Measurements from ENCODE around the gene ACOXL.
A peak's percentile ranks its signal among the peaks of the same experiment; 100 is the strongest.

Gene ACOXL

DNA sequence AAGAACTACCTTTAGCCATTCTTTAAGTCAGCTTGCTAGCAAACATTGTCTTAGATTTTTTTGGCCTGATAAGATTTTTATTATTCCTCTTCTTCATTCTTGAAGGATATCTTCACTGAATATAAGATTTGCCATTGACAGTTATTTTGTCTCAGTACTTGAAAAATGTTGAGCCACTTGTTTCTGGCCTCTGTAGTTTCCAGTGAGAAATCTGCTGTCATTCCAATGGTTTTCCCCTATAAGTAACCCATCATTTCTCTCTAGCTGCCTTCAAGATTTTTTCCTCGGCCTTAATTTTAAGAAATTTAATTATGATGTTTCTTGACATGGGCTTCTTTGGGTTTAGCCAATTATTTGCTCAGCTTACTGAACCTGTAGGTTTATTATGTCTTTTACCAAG, 32.6 kb downstream of the ACOXL start:
- DNase-seq = no peak

DNA sequence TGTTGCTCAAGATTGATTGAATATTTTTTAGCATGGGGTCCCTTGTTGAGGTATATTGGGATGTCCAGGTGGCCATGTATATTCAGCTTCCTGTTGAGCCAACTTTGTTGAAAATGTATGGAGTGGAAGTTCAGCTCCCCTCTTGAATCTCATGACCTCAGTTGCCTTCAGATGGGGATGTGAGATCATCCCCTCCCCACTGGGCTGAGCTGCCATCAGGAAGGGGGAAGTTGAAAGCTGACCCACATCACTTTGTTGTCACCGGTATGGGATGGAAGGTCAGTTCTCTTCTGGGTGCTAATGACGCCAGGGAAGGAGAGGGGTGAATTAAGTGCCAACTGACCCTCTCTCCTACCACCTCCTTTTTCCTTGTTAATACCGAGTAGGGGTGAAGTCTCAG, 33.9 kb downstream of the ACOXL start:
- DNase-seq = no peak

DNA sequence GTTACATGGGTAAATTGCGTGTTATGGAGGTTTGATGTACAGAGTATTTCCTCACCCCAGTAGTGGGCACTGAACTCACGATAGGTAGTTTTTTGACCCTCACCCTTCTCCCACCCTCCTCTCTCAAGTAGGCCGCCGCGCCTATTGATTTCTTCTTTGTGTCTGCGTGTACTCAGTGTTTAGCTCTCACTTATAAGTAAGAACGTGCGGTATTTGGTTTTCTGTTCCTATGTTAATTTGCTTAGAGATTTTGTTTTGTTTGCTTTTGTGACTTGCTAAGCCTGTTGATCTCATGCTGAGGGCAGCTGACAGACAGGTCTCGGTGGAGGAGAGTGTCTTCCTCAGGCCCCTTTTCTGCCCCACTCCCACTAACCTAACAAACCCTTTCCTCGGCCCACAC, 36.2 kb downstream of the ACOXL start:
- peak; percentile 53 for DNase-seq

DNA sequence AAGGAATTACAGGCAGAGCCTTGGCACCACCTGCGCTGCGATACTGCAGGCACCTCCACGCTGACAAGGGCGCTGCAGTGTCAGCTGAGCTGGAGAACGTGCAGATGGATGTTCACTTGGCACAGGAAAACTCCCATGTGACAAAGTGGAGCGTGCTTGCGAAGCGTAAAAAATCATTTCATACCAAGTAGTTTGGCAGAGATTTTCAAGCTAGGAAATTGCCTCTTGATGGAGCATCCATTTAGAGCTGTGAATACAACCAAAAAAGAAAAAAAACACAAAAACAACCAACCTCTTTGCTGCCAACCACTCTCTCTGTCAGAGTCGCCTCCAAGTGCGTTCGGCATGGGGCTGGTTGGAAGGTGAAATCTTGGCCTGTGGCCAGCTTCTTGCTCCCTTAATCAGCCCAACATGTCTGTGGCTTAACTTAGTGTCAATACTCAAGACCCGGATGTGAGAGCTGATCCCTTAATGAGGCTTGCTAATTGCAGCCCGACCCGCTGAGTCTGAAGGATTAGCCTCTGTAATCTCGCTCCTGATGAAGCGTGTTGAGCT, 38.1 kb downstream of the ACOXL start:
- peak; percentile 82 for DNase-seq

DNA sequence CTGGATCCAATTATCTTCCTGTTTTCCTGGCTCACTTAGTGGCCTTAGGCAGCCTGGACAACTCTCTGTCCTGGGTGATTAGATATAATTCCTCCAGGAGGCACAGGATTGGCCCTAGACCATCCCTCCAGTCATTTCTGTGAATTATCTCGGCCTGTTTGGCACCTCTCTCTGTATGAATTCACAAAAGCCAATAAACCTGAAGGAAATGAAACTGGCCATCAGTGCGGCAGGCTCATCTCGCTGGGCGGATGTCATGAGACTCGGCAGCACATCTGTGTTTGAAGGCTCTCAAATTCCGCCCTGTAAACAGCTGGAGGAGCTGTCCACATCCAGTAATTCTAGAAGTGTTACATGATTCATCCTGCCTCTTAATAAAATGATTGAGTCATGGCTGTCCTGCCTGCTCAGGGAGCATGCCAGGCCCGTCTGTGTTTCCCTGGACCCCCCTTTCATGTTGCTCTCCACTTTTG, 38.6 kb downstream of the ACOXL start:
- DNase-seq = peak; percentile 78

DNA sequence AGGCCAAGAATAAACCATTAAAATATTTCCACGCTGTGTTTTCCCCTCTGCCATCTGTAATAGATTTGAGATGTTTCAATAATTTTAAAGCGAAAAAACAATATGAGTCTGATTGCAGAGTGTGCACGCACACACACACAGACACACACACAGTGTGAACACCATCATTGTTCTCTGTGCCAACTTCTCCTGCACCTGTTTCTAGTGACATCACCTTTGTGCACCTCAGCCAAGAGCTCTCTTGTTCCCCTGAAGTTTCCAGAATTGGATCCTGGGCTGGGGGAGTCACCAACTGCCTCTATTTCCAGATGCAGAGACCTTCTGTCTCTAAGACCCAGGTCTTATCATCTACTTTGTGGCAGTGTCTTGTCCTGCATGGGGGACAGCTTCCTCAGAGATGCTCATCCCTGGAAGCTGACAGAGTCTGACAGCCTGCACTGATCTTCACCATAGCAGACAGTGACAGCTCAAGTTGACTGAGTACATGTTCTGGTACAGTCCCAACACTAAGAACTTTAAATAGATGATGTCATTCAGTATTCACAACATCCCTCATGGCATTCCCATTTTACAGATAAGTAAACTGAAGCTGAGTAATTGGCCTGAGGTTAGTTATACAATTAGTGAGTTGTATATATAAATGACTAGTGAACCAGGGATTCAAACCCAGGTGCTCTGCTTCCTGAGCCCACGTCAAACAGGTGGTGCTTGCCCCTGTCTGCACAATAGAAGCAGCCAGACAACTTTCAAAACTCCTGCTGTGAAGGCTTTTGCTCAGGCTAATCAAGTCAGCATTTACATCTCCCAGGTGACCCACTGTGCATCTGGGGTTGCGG, 39.4 kb downstream of the ACOXL start:
- peak; percentile 13 for DNase-seq

DNA sequence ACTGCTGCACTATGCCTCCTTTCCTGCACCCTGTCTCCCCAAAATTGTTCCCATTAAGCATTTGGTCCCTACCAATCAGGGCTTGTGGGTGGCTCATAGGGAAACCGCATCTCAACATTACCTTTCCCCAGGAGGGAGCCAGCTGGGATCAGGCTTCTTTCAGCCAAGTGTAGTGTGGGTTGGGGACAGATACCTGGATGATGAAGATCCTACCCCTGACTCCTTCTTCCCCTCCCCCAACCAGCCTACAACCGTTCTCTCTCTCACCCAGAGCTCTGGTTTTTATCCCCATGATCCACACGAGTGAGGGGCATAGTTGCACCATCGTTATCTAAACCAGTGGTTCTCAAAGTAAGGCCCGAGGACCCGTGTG, 40.0 kb downstream of the ACOXL start:
- DNase-seq = no peak

DNA sequence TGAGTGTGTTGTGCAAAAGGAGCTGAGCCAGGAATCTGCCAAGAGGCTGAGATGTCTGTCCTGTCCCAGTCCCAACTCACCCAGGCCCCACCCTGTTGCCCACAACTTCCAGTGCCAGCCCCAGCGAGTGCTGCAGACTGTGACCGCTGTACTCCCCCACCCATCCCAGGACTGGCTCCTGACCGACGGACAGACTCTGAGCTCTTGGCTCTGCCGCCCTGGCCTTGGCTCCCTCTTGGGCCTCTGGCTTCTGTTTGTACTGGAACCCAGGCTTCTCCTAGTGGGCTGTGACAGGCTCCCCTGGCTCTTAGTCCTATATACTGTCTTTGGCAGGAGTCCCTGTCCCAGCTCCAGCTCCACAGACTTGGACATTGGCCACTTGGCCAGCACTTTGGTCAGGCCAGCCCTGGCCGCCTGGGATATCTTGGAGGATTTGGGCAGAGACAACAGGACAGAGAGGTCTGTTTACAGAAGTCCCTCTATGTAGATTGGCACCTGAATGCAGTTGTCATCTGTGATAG, 41.1 kb downstream of the ACOXL start:
- DNase-seq = no peak

DNA sequence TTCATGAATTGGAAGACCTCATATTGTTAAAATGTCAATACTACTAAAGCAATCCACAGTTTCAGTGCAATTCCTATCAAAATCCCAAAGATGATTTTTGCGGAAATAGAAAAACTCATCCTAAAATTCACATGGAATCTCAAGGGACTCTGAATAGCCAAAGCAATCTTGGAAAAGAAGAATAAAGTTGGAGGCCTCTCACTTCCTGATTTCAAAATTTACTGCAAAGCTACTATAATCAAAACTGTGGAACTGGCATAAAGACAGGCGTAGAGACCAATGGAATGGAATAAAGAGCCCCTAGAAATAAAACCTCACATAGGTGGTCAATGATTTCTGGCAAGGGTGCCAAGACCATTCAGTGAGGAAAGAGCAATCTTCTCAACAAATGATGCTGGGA, 42.3 kb downstream of the ACOXL start:
- no peak for DNase-seq

DNA sequence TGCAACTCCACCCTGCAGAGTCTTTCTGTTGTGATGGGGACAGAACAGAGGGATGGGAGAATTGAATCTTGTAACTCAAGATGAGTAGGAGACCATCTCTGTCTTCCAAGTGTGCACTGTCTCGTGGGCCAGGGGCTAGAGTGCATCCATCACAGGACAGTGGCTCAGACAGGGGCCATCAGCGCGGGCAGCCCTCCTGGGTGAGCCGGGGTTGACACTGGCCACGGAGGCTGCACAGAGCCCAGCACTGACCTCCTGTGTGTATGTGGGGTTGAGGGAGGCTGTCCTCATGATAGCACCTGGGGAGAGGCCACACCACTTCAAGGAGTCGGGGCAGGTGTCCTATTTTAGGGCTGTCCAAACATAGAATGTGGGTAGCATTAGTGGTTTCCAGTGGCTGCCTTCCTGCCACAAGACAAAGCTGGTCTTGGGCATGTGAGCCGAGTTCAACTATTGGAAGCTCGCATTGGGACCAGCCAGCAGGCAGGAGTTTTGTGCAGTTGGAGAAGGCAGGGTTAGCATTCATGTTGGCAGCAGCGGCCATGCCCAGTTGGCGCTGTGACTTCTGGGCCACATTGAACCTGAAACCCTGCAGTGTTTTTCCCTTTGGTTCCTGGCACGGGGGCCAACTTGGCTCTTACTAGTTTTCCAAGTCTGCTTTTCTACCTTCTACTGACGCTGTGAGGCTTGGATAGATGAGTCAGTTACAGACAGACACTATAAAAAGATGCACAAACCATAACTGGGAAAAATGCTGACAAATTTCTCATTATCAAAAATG, 45.3 kb downstream of the ACOXL start:
- DNase-seq = no peak

DNA sequence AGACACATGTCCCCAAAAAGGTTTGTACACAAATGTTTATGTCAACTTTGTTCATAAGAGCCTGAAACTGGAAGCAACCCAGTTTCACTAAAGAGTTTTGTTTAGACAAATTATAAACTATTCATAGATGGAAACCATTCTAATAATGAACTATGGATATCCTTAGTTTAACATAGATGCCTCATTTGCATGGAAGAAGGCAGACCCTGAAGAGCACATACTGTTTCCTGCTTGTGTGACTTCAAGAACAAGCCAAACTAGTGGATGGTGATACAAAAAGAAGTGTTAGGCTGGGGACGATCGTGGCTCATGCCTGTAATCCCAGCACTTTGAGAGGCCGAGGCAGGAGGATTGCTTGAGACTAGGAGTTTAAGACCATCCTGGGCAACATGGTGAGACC, 48.1 kb downstream of the ACOXL start:
- DNase-seq = no peak

DNA sequence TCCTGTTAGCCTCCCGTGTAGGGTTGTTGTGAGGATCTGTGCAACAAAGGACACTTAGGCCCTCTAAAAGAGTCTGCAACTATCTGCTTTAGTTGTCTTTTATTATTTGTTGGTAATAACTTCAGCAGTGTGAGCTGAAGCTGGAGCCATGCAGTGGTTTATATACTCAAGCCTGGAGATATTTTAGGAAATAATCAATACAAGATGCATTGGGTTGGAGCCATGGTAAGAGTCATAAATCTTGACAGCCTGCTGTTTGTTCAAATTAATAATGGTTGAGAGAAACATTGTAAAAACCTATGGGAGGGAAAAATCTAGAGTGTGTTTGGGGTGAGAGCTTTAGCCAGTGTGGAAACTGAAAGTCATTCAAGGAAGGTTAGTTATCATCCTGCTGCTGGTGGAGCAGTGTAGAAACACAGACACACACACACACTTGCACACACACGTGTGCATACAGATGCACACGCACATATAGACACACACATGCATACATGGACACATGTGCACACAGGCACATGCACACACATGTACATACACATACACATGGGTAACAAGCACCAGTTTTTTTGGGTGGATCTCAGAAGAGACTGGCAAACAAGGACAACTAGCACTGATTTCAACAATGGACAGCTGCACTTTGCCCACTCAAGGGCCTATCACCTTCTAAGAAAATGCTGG, 51.0 kb downstream of the ACOXL start:
- DNase-seq = no peak

DNA sequence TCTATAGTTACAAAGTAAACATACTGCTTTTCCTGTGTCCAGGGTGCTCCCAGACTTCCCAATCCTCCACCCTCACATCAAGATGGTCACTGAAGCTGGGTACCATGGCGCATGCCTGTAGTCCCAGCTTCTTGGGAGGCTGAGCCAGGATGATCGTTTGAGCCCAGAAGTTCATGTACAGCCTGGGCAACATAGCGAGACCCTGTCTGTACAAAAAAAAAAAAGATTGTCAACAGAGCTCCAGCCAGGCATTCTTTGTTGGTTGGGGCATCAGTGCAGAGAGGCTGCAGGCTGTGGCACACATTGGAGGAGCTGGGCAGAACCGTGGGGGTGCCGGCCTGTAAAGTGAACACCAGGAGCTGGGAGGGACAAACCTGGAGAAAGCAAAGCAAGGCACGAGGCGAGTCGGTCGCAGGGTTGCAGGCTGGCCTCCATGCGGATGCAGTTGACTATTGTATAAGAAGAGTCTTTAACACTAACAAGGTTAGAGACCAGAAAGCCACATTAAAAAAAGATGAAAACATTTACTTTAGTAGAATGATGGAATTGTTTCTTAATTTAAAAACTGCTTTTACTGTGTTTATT, 51.8 kb downstream of the ACOXL start:
- no peak for DNase-seq

DNA sequence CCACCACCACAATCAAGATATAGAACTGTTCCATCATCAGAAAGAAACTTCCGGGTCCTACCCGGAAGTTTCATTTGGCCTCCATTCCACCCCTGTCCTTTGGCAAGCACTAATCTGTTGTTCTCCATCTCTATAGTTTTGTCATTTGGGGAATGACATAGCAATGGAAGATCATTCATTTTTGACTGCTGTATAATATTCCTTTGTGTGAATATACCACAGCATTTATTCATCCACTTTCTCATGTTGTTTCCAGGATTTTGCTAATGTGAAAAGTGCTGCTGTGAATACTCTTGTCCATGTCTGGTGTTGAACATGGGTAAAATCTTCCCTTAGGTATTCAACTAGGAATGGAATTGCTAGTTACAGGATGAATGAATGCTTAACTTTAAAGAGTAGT, 53.1 kb downstream of the ACOXL start:
- no peak for DNase-seq

DNA sequence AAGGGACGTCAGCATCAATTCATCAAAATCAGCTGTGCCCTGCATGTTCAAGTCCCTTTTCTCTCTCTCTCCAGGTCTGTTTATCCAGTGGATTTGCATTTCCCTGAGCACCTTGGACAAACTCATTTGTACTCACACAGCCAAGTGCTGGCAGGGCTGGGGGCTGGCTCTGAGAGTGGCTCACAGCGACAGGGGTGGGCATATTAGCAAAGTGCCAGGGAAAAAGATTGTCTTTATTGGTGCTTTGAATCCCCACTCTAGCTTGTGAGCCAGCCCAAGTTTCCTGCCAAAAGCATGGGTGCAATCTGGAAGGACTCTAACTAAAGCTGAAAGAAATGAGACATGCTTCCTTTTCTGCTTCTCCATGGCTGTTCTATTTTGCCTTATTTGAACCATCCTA, 56.6 kb downstream of the ACOXL start:
- no peak for DNase-seq

DNA sequence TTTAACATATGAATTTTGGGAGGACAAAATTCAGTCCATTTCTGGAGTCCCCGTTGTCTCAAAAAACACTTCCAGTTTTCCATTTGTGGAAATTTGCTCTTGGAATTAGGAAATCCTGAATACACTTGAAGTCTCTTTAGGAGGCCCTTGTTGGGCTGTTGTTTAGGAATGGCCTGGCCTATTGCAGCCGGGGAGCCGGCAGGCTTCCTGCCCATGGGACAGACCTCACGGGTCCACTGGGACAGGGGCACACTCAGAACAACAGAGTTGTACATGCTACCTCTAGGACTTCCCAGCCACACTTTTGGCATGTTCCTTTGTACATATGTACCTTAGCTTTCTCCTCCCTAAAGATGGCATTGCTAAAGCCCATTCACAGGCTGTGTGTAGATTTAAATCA, 57.3 kb downstream of the ACOXL start:
- no peak for DNase-seq

DNA sequence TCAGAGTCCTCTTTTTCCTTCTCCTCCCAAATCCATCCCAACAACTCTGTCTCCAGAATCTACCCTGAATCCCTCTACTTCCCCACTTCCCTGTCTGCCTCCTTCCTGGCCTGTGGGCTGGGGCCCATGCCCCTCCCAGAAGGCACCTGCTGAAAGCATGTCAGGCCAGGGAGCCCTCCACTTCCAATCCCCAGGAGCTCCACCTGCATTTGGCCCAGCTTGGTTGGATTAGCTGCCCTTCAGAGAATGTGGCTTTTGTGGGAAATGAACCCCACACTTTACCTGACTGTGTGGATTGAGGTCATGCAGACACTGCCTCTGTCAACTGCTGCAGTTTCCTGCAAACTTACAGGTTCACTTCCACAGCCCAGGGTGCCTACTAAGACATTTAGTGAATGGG, 58.5 kb downstream of the ACOXL start:
- no peak for DNase-seq

DNA sequence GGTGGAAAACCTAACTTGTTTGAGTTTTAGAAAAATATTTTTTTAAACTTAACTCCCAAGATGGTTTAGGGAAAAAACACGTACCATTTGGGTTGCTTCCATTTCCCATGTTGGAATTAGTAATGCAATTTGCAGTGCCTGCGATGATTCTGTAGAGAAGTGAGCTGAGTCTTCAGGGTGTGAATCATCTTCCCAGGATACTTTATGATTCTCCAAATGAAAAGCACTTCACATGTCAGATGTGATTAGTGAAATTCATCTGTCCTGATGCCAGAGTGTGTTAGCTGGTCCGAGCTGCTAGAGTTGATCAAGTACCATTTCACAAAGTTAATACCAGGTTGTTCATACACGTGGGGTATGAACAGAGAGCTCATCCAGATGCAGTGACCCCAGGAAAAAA, 59.1 kb downstream of the ACOXL start:
- no peak for DNase-seq

DNA sequence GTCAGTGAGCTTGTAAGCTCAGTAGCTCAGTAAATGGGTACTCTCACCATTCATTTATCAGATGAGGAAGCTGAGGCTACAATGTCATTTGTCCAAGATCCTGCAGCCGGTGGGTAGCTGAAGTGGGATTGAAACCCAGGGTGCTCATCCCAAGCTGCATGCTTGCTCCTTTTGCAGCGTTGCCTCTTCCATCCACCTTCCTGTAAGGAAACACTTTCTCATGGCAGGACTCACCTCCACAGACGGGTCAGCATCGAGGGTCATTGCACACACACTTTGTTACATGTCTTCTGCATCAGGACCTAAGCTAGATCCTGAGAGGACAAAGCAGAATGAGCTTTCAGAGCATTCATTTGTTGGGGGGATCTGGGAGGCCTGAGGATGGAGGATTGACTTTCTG, 60.7 kb downstream of the ACOXL start:
- no peak for DNase-seq

DNA sequence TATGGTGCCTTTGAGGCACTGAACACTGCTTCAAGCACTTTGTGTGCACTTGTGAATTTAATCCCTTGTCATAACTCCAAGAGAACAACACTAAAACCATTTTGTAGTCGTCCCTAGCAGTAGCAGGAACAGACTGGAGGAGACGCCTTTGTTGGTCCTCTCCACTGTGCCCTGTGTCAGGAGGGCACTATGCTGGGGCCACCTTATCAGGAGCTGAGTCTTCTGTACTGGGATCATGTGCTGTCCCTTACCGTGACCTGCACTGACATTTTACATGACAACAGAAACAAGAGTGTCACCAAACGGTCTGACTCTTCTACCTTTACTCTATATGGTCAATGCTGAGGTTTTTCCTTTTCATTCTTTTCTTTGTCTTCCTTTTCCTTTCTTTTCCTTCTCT, 62.0 kb downstream of the ACOXL start:
- DNase-seq = no peak

DNA sequence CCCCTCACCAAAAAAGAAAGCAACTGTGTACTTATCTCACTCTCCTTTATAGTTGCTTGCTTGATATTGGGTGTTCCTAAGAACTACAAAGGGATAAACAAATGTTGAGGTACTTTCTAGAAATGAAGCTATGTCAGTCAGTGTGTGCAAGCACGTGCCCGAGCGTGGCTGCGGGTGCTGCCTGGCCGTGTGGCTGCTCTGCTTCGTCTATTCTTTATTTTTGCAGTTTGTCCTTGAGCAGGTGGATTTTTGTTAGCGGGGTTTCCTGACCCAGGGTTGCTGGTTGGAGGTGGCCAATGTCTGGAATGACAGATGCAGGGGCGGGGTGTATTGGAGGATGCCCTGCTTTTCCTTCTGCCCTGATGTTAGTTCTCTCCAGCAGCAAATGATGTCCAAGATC, 62.6 kb downstream of the ACOXL start:
- no peak for DNase-seq

DNA sequence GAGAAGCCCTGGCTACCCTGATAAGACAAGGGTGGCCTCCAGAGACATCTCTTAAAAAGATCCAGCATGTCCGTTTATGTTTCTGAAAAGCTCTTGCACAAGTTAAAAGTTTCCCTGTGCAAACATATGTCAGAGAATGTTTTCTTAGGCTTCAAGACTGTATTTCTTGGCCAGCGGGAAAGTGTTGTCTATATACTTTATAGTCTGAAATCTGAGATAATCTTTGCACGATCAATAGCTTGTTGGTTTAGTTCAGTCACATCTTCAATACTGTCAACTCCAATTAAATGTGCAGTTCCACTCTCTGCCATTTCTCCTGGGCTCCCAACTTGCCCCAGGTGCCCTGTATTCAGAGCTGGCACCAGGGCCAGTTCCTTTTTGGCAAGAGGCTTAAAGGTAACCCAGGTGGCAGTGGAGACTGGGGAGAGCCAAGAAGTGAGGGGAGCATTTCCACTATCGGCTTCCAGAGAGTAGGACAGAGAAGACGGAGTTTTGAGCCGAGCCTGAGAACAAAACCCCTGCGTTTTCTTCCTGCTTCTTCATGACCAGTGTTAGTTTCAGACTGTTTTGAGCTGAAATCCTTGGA, 64.4 kb downstream of the ACOXL start:
- DNase-seq = no peak

DNA sequence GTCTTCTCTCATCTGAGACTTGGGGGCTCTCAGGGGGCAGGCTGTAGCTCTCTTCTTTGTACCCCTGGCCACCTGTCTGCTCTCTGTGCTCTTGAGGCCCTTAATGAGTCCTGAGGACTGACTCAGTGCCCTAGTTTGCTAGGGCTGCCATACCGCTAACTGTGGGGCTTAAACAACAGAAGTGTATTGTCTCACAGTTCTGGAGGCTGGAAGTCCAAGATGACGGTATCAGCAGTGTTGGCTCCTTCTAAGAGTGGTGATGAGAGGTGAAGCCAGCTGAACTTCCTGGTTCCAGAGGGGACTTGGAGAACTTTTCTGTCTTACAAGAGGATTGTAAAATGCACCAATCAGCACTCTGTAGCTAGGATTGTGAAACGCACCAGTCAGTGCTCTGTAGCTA, 67.0 kb downstream of the ACOXL start:
- DNase-seq = no peak

All from NCI-H1092 treated with DMSO at 0.1 percent for 48 hours (cell line).